NB4 (cell line): ENCODE results near the gene CCL18.

ENCODE experiments used
- MYC ChIP-seq: IDR thresholded peaks from 2 replicates; pipeline ENCODE4 v1.6.1; 2011; ENCODE audit warnings: low read depth, low read length
- POLR2A ChIP-seq: IDR thresholded peaks from 2 replicates; pipeline ENCODE4 v1.6.1; 2011; ENCODE audit warnings: mild to moderate bottlenecking; ENCODE audit not compliant: insufficient read length; ENCODE audit errors: extremely low read depth
- TF ChIP-seq, protein P1 (sequence below): IDR thresholded peaks from one replicate; pipeline ENCODE4 v1.5.1; 2012; ENCODE audit warnings: low read depth, low read length
- TF ChIP-seq, protein P2 (sequence below): IDR thresholded peaks from 2 replicates; pipeline ENCODE4 v1.6.1; 2011; ENCODE audit warnings: low read depth, low read length

- TF ChIP-seq, protein P1, sequence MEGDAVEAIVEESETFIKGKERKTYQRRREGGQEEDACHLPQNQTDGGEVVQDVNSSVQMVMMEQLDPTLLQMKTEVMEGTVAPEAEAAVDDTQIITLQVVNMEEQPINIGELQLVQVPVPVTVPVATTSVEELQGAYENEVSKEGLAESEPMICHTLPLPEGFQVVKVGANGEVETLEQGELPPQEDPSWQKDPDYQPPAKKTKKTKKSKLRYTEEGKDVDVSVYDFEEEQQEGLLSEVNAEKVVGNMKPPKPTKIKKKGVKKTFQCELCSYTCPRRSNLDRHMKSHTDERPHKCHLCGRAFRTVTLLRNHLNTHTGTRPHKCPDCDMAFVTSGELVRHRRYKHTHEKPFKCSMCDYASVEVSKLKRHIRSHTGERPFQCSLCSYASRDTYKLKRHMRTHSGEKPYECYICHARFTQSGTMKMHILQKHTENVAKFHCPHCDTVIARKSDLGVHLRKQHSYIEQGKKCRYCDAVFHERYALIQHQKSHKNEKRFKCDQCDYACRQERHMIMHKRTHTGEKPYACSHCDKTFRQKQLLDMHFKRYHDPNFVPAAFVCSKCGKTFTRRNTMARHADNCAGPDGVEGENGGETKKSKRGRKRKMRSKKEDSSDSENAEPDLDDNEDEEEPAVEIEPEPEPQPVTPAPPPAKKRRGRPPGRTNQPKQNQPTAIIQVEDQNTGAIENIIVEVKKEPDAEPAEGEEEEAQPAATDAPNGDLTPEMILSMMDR: no peak
- no peak for TF ChIP-seq POLR2A
- TF ChIP-seq, protein P2, sequence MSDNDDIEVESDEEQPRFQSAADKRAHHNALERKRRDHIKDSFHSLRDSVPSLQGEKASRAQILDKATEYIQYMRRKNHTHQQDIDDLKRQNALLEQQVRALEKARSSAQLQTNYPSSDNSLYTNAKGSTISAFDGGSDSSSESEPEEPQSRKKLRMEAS: no peak
- 0 out of 2 replicates have a peak, but pooled peaks have one; percentile 7 for TF ChIP-seq MYC
Observed at GRCh38 chr17:36085765-36086164, 21.7 kb downstream of the CCL18 start.
